Measurements from ENCODE around the gene AGBL1.

DNA sequence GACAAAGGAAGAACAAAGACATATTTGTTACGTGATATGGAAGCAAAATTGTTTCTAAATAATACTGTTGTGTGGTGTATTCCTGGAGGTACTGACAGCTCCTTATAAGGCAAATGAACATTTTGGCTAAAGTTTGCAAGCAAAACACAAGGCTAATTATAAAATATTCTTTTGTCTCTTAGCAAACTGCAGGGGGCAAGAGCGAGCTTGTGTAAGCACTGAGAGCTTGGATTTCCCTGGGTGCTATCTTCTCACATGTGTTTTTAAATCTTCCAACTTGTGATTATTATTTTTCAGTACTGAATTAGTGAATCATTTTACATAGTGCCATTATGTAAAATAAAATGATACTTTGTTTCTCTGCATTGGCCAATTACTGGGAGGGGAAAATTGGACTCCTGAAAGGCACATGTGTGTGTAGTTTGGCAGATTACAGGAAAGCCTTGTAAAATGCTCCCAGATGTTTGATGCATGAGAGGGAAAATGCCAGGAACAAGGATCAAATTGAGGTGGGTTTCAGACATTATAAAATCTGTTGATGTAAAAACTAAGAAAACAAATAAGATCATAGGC, 611.5 kb downstream of the AGBL1 start:
- TF ChIP-seq, protein P1, sequence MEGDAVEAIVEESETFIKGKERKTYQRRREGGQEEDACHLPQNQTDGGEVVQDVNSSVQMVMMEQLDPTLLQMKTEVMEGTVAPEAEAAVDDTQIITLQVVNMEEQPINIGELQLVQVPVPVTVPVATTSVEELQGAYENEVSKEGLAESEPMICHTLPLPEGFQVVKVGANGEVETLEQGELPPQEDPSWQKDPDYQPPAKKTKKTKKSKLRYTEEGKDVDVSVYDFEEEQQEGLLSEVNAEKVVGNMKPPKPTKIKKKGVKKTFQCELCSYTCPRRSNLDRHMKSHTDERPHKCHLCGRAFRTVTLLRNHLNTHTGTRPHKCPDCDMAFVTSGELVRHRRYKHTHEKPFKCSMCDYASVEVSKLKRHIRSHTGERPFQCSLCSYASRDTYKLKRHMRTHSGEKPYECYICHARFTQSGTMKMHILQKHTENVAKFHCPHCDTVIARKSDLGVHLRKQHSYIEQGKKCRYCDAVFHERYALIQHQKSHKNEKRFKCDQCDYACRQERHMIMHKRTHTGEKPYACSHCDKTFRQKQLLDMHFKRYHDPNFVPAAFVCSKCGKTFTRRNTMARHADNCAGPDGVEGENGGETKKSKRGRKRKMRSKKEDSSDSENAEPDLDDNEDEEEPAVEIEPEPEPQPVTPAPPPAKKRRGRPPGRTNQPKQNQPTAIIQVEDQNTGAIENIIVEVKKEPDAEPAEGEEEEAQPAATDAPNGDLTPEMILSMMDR (conservative IDR thresholded peaks at IDR 0.05; ENCODE audit: low read depth in 2 of 2), result peak; percentile 43 to 49
- no peak for TF ChIP-seq POLR2AphosphoS5 (IDR thresholded peaks at IDR 0.05; ENCODE audit: low read depth)
- TF ChIP-seq, protein P2, sequence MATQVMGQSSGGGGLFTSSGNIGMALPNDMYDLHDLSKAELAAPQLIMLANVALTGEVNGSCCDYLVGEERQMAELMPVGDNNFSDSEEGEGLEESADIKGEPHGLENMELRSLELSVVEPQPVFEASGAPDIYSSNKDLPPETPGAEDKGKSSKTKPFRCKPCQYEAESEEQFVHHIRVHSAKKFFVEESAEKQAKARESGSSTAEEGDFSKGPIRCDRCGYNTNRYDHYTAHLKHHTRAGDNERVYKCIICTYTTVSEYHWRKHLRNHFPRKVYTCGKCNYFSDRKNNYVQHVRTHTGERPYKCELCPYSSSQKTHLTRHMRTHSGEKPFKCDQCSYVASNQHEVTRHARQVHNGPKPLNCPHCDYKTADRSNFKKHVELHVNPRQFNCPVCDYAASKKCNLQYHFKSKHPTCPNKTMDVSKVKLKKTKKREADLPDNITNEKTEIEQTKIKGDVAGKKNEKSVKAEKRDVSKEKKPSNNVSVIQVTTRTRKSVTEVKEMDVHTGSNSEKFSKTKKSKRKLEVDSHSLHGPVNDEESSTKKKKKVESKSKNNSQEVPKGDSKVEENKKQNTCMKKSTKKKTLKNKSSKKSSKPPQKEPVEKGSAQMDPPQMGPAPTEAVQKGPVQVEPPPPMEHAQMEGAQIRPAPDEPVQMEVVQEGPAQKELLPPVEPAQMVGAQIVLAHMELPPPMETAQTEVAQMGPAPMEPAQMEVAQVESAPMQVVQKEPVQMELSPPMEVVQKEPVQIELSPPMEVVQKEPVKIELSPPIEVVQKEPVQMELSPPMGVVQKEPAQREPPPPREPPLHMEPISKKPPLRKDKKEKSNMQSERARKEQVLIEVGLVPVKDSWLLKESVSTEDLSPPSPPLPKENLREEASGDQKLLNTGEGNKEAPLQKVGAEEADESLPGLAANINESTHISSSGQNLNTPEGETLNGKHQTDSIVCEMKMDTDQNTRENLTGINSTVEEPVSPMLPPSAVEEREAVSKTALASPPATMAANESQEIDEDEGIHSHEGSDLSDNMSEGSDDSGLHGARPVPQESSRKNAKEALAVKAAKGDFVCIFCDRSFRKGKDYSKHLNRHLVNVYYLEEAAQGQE (IDR thresholded peaks at IDR 0.05; ENCODE audit: unreplicated experiment), result no peak
- no peak for TF ChIP-seq EZH2 (IDR thresholded peaks at IDR 0.05; ENCODE audit: low read depth, unreplicated experiment)

All from GM23338 (cell line).